ENCODE measurements around the gene CLIC4. TPM values are rescaled to one million over a fixed set of nuclear protein-coding genes. Genes with fewer than 3 reads are reported as not detected.

CLIC4 gene
- total RNA-seq, 2 experiments from 2014 or later = 16.9 to 23.0 TPM

GRCh38 chr1:24868016-24868875 lies 123.0 kb downstream of the CLIC4 start:
- Mint-ChIP-seq H3K4me1 (peaks cover 7% of the 10 kb centered on the region), H3K27ac (no peak overlapping the region), H3K36me3 (no peaks in the 10 kb centered on the region), H3K9me3 (ENCODE audit: low read depth) (no peaks in the 10 kb centered on the region), H3K4me3 (no peak overlapping the region), H3K27me3 (peaks cover 53% of the 10 kb centered on the region)
- ATAC-seq (no peak), DNase-seq (peak; percentile 23)
- CTCF ChIA-PET = interaction anchor here (1.0 to 1.4 kb wide), 3 partner anchors 38 to 294 kb away, joined by 3 to 4 read pairs (median 3); no protein-coding TSS in a partner anchor

GRCh38 chr1:24870551-24871195 lies 125.4 kb downstream of the CLIC4 start:
- no peaks in the 10 kb centered on the region for H3K36me3 Mint-ChIP-seq
- no peaks in the 10 kb centered on the region for H3K9me3 Mint-ChIP-seq (ENCODE audit: low read depth)
- ATAC-seq = no peak
- CTCF ChIA-PET = interaction anchor here (1.4 kb wide), 1 partner anchor 10 kb away, joined by 3 read pairs; no protein-coding TSS in a partner anchor
- peaks cover 7% of the 10 kb centered on the region for H3K4me1 Mint-ChIP-seq
- DNase-seq = peak; percentile 39
- no peak overlapping the region for H3K27ac Mint-ChIP-seq
- no peak overlapping the region for H3K4me3 Mint-ChIP-seq
- peaks cover 49% of the 10 kb centered on the region for H3K27me3 Mint-ChIP-seq

GRCh38 chr1:24871306-24871901 lies 126.2 kb downstream of the CLIC4 start:
- CTCF ChIA-PET = interaction anchor here (1.1 to 1.4 kb wide), 3 partner anchors 11 to 41 kb away, joined by 3 read pairs; no protein-coding TSS in a partner anchor
- H3K27ac Mint-ChIP-seq = no peak overlapping the region
- peak; percentile 28 for DNase-seq

GRCh38 chr1:24872061-24872850 lies 127.0 kb downstream of the CLIC4 start:
- CTCF ChIA-PET = interaction anchor here (0.6 to 1.2 kb wide), 3 partner anchors 26 to 891 kb away, joined by 3 read pairs; no protein-coding TSS in a partner anchor
- no peak overlapping the region for H3K4me3 Mint-ChIP-seq
- H3K9me3 Mint-ChIP-seq (ENCODE audit: low read depth) = no peaks in the 10 kb centered on the region
- peaks cover 38% of the 10 kb centered on the region for H3K27me3 Mint-ChIP-seq
- no peaks in the 10 kb centered on the region for H3K36me3 Mint-ChIP-seq
- H3K27ac Mint-ChIP-seq = no peak overlapping the region
- ATAC-seq (no peak), DNase-seq (peak; percentile 38)
- peaks cover 7% of the 10 kb centered on the region for H3K4me1 Mint-ChIP-seq

More at GRCh38 chr1:24871306-24871901, 126.2 kb downstream of the CLIC4 start:
- Mint-ChIP-seq H3K9me3 (ENCODE audit: low read depth) (no peaks in the 10 kb centered on the region), H3K4me3 (no peak overlapping the region), H3K27me3 (peaks cover 43% of the 10 kb centered on the region), H3K36me3 (no peaks in the 10 kb centered on the region), H3K4me1 (peaks cover 7% of the 10 kb centered on the region)
- ATAC-seq = no peak

- Mint-ChIP-seq H3K9me3 (ENCODE audit: low read depth) (no peaks in the 10 kb centered on the region), H3K36me3 (no peaks in the 10 kb centered on the region), H3K27ac (no peak overlapping the region), H3K4me3 (no peak overlapping the region), H3K27me3 (peaks cover 38% of the 10 kb centered on the region), H3K4me1 (peaks cover 7% of the 10 kb centered on the region)
- DNase-seq = no peak
- ATAC-seq = no peak
- CTCF ChIA-PET = interaction anchor here (0.9 kb wide), 1 partner anchor 332 kb away, joined by 3 read pairs; no protein-coding TSS in a partner anchor
Observed at GRCh38 chr1:24873148-24873547, 127.9 kb downstream of the CLIC4 start.

- ATAC-seq = no peak
- H3K36me3 Mint-ChIP-seq = no peaks in the 10 kb centered on the region
Observed at GRCh38 chr1:24874056-24874455, 128.8 kb downstream of the CLIC4 start.

GRCh38 chr1:24874611-24875234 lies 129.5 kb downstream of the CLIC4 start:
- peaks cover 7% of the 10 kb centered on the region for H3K4me1 Mint-ChIP-seq
- DNase-seq = peak; percentile 25
- H3K27ac Mint-ChIP-seq = no peak overlapping the region
- CTCF ChIA-PET = interaction anchor here (0.8 to 1.3 kb wide), 2 partner anchors 14 to 25 kb away, joined by 4 read pairs; no protein-coding TSS in a partner anchor
- H3K27me3 Mint-ChIP-seq = peaks cover 36% of the 10 kb centered on the region
- H3K4me3 Mint-ChIP-seq = no peak overlapping the region
- no peak for ATAC-seq
- H3K9me3 Mint-ChIP-seq (ENCODE audit: low read depth) = no peaks in the 10 kb centered on the region
- H3K36me3 Mint-ChIP-seq = no peaks in the 10 kb centered on the region

More at GRCh38 chr1:24874056-24874455, 128.8 kb downstream of the CLIC4 start:
- no peaks in the 10 kb centered on the region for H3K9me3 Mint-ChIP-seq (ENCODE audit: low read depth)
- no peak overlapping the region for H3K4me3 Mint-ChIP-seq
- no peak overlapping the region for H3K27ac Mint-ChIP-seq
- DNase-seq = no peak
- CTCF ChIA-PET = interaction anchor here (0.9 kb wide), 1 partner anchor 331 kb away, joined by 3 read pairs; no protein-coding TSS in a partner anchor
- peaks cover 40% of the 10 kb centered on the region for H3K27me3 Mint-ChIP-seq
- peaks cover 7% of the 10 kb centered on the region for H3K4me1 Mint-ChIP-seq

- no peak overlapping the region for H3K4me3 Mint-ChIP-seq
- no peak overlapping the region for H3K27ac Mint-ChIP-seq
- H3K27me3 Mint-ChIP-seq = peaks cover 39% of the 10 kb centered on the region
- DNase-seq (peak; percentile 26), ATAC-seq (no peak)
- H3K9me3 Mint-ChIP-seq (ENCODE audit: low read depth) = no peaks in the 10 kb centered on the region
- peaks cover 7% of the 10 kb centered on the region for H3K4me1 Mint-ChIP-seq
- CTCF ChIA-PET = interaction anchor here (0.8 to 1.3 kb wide), 2 partner anchors 15 to 26 kb away, joined by 4 read pairs; no protein-coding TSS in a partner anchor
- H3K36me3 Mint-ChIP-seq = no peaks in the 10 kb centered on the region
Observed at GRCh38 chr1:24875257-24875656, 130.0 kb downstream of the CLIC4 start.

- H3K27ac Mint-ChIP-seq = no peak overlapping the region
- DNase-seq (peak; percentile 29), ATAC-seq (no peak)
- CTCF ChIA-PET = no interaction called here
- H3K4me3 Mint-ChIP-seq = no peak overlapping the region
- H3K4me1 Mint-ChIP-seq = peaks cover 2% of the 10 kb centered on the region
- no peaks in the 10 kb centered on the region for H3K9me3 Mint-ChIP-seq (ENCODE audit: low read depth)
- H3K27me3 Mint-ChIP-seq = peaks cover 45% of the 10 kb centered on the region
- H3K36me3 Mint-ChIP-seq = no peaks in the 10 kb centered on the region
Observed at GRCh38 chr1:24875991-24876506, 130.8 kb downstream of the CLIC4 start.

GRCh38 chr1:24878045-24878444 lies 132.8 kb downstream of the CLIC4 start:
- no peak overlapping the region for H3K4me3 Mint-ChIP-seq
- H3K27ac Mint-ChIP-seq = no peak overlapping the region
- peaks cover under 1% of the 10 kb centered on the region for H3K9me3 Mint-ChIP-seq (ENCODE audit: low read depth)
- H3K4me1 Mint-ChIP-seq = no peaks in the 10 kb centered on the region
- peaks cover 47% of the 10 kb centered on the region for H3K27me3 Mint-ChIP-seq
- peaks cover under 1% of the 10 kb centered on the region for H3K36me3 Mint-ChIP-seq
- CTCF ChIA-PET = no interaction called here
- DNase-seq = peak; percentile 16
- no peak for ATAC-seq

GRCh38 chr1:24878775-24879742 lies 133.8 kb downstream of the CLIC4 start:
- CTCF ChIA-PET = interaction anchor here (1.1 to 2.0 kb wide), 2 partner anchors 19 to 31 kb away, joined by 3 to 4 read pairs; no protein-coding TSS in a partner anchor
- Mint-ChIP-seq H3K27ac (no peak overlapping the region), H3K4me3 (no peak overlapping the region), H3K27me3 (peaks cover 57% of the 10 kb centered on the region), H3K9me3 (ENCODE audit: low read depth) (peaks cover 6% of the 10 kb centered on the region), H3K36me3 (peaks cover 5% of the 10 kb centered on the region), H3K4me1 (no peaks in the 10 kb centered on the region)
- ATAC-seq = no peak
- peak; percentile 23 for DNase-seq

Measured in activated CD8-positive, alpha-beta memory T cell treated with anti-CD3 and anti-CD28 coated beads, Interleukin-2, amount 10 ng/mL, durations not matched to agents 7 days and 5 days (primary cell).